ENCODE results near the gene NECTIN2.

DNA sequence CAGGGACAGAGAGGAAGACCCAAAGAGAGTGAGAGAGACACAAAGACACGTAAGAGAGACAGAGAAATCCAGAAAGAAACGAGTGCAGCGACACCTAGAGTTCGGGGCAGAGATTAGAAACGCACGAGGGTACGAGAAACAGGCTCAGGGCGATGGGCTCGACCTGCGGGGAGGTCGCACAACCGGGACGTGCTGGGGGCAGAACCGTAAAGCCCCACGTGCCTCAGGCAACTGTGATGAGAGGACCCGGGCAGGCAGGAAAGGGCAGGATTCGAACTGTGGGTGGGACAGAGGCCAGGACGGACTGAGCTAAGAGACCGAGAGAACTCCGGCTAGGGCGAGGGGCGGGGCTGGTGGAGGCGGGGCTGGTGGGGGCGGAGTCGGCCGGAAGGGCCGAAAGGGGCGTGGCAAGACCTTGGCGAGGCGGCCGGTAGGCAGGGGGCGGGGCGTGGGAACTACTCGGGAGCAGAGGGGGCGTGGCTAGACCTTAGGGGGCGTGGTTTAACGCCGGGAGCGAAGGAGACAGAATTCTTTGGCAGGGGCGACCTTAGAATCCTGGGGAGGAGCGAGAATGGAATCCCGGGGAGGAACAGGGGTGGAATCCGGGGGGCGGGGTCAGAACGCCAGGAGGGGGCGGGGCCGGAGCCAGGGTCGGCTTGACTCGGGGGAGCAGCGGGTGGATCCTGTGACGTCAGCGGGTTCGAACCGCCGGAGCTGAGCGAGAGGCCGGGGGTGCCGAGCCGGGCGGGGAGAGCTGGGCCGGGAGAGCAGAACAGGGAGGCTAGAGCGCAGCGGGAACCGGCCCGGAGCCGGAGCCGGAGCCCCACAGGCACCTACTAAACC lies at the start of gene NECTIN2:
- TF ChIP-seq, protein P1, sequence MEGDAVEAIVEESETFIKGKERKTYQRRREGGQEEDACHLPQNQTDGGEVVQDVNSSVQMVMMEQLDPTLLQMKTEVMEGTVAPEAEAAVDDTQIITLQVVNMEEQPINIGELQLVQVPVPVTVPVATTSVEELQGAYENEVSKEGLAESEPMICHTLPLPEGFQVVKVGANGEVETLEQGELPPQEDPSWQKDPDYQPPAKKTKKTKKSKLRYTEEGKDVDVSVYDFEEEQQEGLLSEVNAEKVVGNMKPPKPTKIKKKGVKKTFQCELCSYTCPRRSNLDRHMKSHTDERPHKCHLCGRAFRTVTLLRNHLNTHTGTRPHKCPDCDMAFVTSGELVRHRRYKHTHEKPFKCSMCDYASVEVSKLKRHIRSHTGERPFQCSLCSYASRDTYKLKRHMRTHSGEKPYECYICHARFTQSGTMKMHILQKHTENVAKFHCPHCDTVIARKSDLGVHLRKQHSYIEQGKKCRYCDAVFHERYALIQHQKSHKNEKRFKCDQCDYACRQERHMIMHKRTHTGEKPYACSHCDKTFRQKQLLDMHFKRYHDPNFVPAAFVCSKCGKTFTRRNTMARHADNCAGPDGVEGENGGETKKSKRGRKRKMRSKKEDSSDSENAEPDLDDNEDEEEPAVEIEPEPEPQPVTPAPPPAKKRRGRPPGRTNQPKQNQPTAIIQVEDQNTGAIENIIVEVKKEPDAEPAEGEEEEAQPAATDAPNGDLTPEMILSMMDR (conservative IDR thresholded peaks at IDR 0.05; ENCODE audit: low read depth, low read length) = peak; percentile 91
- no peak for TF ChIP-seq EZH2 (IDR thresholded peaks at IDR 0.05; ENCODE audit: borderline replicate concordance, low read depth, low read length, poor library complexity, severe bottlenecking)

Measured in A673 (cell line).